Natural killer cell (primary cell): ENCODE data around the gene PCSK4. TPM values are rescaled to one million over a fixed set of nuclear protein-coding genes. Genes with fewer than 3 reads are reported as not detected.

Experiments used
- ATAC-seq, 3 donors: fragments of 150-1000 bp in 2 of 3; fragments of 200-7000 bp in 1 of 3; cut with Tn5 transposase; 1 replicate in 1 of 3; 2 replicates in 2 of 3; pipeline ENCODE4 v1.10.0; 2021; ENCODE audit warnings: mild to moderate bottlenecking in 2 of 3, moderate library complexity in 2 of 3
- DNase-seq, 2 donors: peaks; one replicate each; pipeline versions ENCODE4 v3.0.0 to v3.0.0-alpha.2; 2013 to 2021; ENCODE audit warnings: mixed read lengths in 1 of 2
- H3K27ac ChIP-seq: one replicate; pipeline ENCODE4 v1.5.1; 2013; ENCODE audit warnings: mild to moderate bottlenecking, low read length
- H3K27me3 ChIP-seq: one replicate; pipeline ENCODE4 v1.6.1; 2013; ENCODE audit warnings: low read length; ENCODE audit not compliant: control insufficient read depth, insufficient read depth
- H3K36me3 ChIP-seq: one replicate; pipeline ENCODE4 v1.6.1; 2013; ENCODE audit warnings: low read length; ENCODE audit not compliant: control insufficient read depth, insufficient read depth
- H3K4me1 ChIP-seq: one replicate; pipeline ENCODE4 v1.6.1; 2013; ENCODE audit warnings: low read length; ENCODE audit not compliant: control insufficient read depth, insufficient read depth
- H3K4me3 ChIP-seq: one replicate; pipeline ENCODE4 v1.5.1; 2013; ENCODE audit warnings: low read length
- H3K9me3 ChIP-seq: one replicate; pipeline ENCODE4 v1.6.1; 2013; ENCODE audit warnings: low read length; ENCODE audit not compliant: control insufficient read depth, insufficient read depth
- H3K27ac Mint-ChIP-seq, 2 donors: one replicate each; pipeline ENCODE4 v1.8.0; 2022; ENCODE audit warnings: mild to moderate bottlenecking in 2 of 2, mixed read lengths in 2 of 2, moderate library complexity in 1 of 2
- H3K27me3 Mint-ChIP-seq, 2 donors: one replicate each; pipeline ENCODE4 v1.8.0; 2022; ENCODE audit warnings: low read depth in 2 of 2, mixed read lengths in 2 of 2
- H3K36me3 Mint-ChIP-seq: one replicate; pipeline ENCODE4 v1.8.0; 2022; ENCODE audit warnings: mixed read lengths
- H3K4me1 Mint-ChIP-seq, 2 donors: one replicate each; pipeline ENCODE4 v1.8.0; 2022; ENCODE audit warnings: mixed read lengths in 2 of 2
- H3K4me3 Mint-ChIP-seq: one replicate; pipeline ENCODE4 v1.8.0; 2022; ENCODE audit warnings: mild to moderate bottlenecking, moderate library complexity, mixed read lengths
- H3K9me3 Mint-ChIP-seq, 2 donors: one replicate each; pipeline ENCODE4 v1.8.0; 2022; ENCODE audit warnings: mixed read lengths in 2 of 2
- CTCF ChIP-seq: fragments of 200-600 bp; IDR thresholded peaks from one replicate; pipeline ENCODE4 v1.8.0; 2022; ENCODE audit warnings: antibody characterized with exemption
- WGBS: methylation state at CpG from one replicate; pipeline ENCODE4 v1.1.7; 2013; ENCODE audit warnings: missing lambda C conversion rate; ENCODE audit not compliant: insufficient coverage; 5-methylcytosine and 5-hydroxymethylcytosine counted together
- intact Hi-C: fragments of 100-400 bp; cut with micrococcal nuclease; formaldehyde crosslinking; loops from one replicate; pipeline ENCODE4 v1.14.2; 2022
- total RNA-seq, 4 donors: library from RNA; stranded (reverse); fragments of 120-200 nt in 1 of 4; gene quantifications; one replicate each; pipeline versions ENCODE4 v1.2.3 to v1.2.4, GENCODE V29; 2013 to 2022

Gene PCSK4
- total RNA-seq, 3 donors from 2014 or later (not counting 1 experiment from before 2014, with no cell fraction given) = 4.1 to 6.0 (median 5.3) TPM

DNA sequence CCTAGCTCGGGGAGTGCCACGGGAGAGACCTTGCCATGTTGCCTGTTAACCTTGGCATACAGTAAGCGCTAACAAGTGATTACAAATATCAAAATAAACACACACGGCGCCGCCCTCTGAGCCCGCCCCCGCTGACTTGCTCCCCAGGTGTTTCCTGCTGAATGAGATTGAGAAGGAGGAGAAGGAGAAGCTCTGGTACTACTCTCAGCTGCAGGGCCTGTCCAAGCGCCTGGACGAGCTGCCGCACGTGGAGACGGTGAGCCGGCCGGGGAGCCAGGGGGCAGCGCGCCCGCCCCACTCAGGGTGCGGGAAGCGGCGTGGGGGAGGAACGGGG is 35.2 kb downstream of the PCSK4 start:
- Mint-ChIP-seq H3K4me3 (no peak overlapping the region), H3K36me3 (no peaks in the 10 kb centered on the region), H3K4me1 (peaks cover 0 to 26% of the 10 kb centered on the region in 2 donors), H3K27ac (no peak overlapping the region), H3K9me3 (no peaks in the 10 kb centered on the region), H3K27me3 (peaks cover 10 to 24% of the 10 kb centered on the region in 2 donors)
- Histone ChIP-seq H3K9me3 (peaks cover 7% of the 10 kb centered on the region), H3K4me1 (peaks cover 24% of the 10 kb centered on the region), H3K4me3 (no peak overlapping the region), H3K27ac (no peak overlapping the region), H3K27me3 (peaks cover 54% of the 10 kb centered on the region), H3K36me3 (no peaks in the 10 kb centered on the region)
- no peak for TF ChIP-seq CTCF
- no peak for DNase-seq
- intact Hi-C loops = no loop called here
- under 1% methylated on average over 19 of the region's 22 CpGs for WGBS
- no peak for ATAC-seq

DNA sequence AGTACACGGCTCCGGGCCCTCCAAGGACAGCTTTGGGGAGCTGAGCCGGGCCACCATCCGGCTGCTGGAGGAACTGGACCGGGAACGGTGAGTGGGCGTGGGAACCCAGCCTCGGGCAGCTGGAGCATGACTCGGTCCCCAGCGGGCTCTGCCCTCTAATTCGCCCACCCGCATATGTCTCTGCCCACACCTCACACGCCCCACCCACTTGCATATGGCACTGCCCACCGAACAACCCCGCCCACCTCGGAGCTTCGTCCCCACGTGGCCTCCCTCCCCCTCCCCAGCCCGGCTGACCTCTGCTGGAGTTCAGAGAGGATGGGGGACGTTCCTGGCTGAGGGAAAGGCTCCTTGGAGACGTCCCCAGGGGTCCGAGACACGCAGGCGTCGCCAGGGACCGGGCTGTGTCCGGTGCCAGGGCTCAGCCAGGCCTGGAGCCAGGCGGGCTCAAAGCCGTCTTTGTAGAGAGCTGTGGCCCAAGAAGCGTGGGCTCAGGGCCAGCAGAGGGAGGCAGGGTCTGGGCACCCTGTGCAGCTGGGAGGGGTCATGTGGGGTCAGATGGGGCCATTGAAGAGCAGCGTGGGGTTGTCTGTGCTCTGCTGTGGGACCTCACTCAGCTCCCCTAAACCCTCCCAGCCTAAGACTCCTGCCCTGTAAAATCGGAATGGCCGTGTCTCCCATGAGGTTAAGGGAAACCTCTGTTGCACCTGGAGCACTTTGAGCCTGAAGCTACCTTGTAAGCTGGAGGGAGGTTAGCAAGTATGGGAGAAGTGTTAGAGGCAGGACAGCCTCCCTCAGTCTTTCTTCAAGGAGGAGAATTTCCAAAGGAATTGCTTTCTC is 36.4 kb downstream of the PCSK4 start:
- intact Hi-C loops = no loop called here
- TF ChIP-seq CTCF = no peak
- Mint-ChIP-seq H3K27ac (no peak overlapping the region), H3K4me1 (peaks cover 4 to 26% of the 10 kb centered on the region in 2 donors), H3K4me3 (no peak overlapping the region), H3K36me3 (no peaks in the 10 kb centered on the region), H3K27me3 (peaks cover 18 to 32% of the 10 kb centered on the region in 2 donors), H3K9me3 (no peaks in the 10 kb centered on the region)
- Histone ChIP-seq H3K27ac (no peak overlapping the region), H3K4me1 (peaks cover 29% of the 10 kb centered on the region), H3K36me3 (no peaks in the 10 kb centered on the region), H3K4me3 (no peak overlapping the region), H3K27me3 (peaks cover 64% of the 10 kb centered on the region), H3K9me3 (peaks cover 7% of the 10 kb centered on the region)
- DNase-seq = no peak
- 50% methylated on average over 33 of the region's 33 CpGs for WGBS
- ATAC-seq = no peak

GRCh38 chr19:1452802-1453524 is 37.2 kb downstream of the PCSK4 start:
- ATAC-seq (no peak), DNase-seq (no peak)
- Histone ChIP-seq H3K27ac (no peak overlapping the region), H3K27me3 (peaks cover 67% of the 10 kb centered on the region), H3K4me3 (no peak overlapping the region), H3K9me3 (peaks cover 7% of the 10 kb centered on the region), H3K36me3 (no peaks in the 10 kb centered on the region), H3K4me1 (peaks cover 29% of the 10 kb centered on the region)
- Mint-ChIP-seq H3K4me3 (no peak overlapping the region), H3K36me3 (no peaks in the 10 kb centered on the region), H3K27ac (no peak overlapping the region), H3K9me3 (no peaks in the 10 kb centered on the region), H3K4me1 (peaks cover 4 to 26% of the 10 kb centered on the region in 2 donors), H3K27me3 (peaks cover 21 to 35% of the 10 kb centered on the region in 2 donors)
- 77% methylated on average over 30 of the region's 30 CpGs for WGBS
- TF ChIP-seq CTCF = no peak
- intact Hi-C loops = no loop called here
